Measurements from ENCODE around the gene ZP3.
"Not testable (repeated sequence)": the region's sequence is repeated elsewhere in the genome, so short reads cannot be mapped to it uniquely, and the experiment has no call there.

DNA sequence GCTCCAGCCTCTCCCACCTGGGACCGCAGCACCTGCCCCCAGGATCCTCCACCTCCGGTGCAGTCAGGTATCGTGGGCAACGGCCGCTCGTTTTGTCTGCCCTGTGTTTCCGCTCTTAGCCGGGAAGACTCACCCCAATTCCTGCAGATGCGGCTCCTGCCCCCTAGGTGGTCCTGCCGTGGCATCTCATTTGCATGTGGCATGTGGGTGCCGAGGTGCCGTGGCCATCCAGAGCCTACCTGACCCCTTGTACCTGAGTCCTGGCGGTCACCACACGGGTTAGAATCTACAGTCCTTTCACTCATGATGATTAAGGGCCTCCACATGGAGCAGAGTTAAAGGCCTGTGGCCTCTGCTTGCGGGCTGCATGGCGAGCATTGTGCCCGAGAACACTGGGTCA is 58.3 kb downstream of the ZP3 start:
- TF ChIP-seq POLR2A (IDR thresholded peaks at IDR 0.05; ENCODE audit: low read length); GATA1 (IDR thresholded peaks at IDR 0.05; ENCODE audit: low read depth, low read length): not testable (repeated sequence)

All from erythroblast (primary cell).